A549 (cell line): ENCODE data around the gene ANKS1B.

Source experiments
- CEBPB ChIP-seq, 2 experiments: fragments of >200 bp in 1 of 2; sonication (Bioruptor Twin) in 1 of 2; formaldehyde crosslinking in 1 of 2; IDR thresholded peaks; 2 replicates each; pipeline ENCODE4 v1.6.1; 2012 to 2016
- CTCF ChIP-seq: fragments of >200 bp; sonication (Bioruptor Twin); formaldehyde crosslinking; IDR thresholded peaks from 3 replicates; pipeline ENCODE4 v1.5.1; 2016
- EP300 ChIP-seq, 2 experiments: fragments of >200 bp; sonication (Bioruptor Twin); formaldehyde crosslinking; IDR thresholded peaks; 2 replicates in 1 of 2; 3 replicates in 1 of 2; pipeline ENCODE4 v1.6.1; 2016 to 2017
- JUNB ChIP-seq: fragments of >200 bp; sonication (Bioruptor Twin); formaldehyde crosslinking; IDR thresholded peaks from 2 replicates; pipeline ENCODE4 v1.6.1; 2016
- MYC ChIP-seq: IDR thresholded peaks from 2 replicates; pipeline ENCODE4 v1.6.1; 2012; ENCODE audit warnings: mild to moderate bottlenecking, inconsistent platforms, low read length, improper control_type of control experiment, borderline replicate concordance
- PBX3 ChIP-seq: IDR thresholded peaks from 2 replicates; pipeline ENCODE4 v1.6.1; 2012
- POLR2A ChIP-seq: IDR thresholded peaks from 2 replicates; pipeline ENCODE4 v1.6.1; 2012; ENCODE audit warnings: mild to moderate bottlenecking, low read length
- REST ChIP-seq: fragments of 200-600 bp; sonication (generic); IDR thresholded peaks from 2 replicates; pipeline ENCODE4 v1.6.1; 2016; ENCODE audit warnings: antibody characterized with exemption, mild to moderate bottlenecking, moderate library complexity

GRCh38 chr12:99479149-99479548, 505.6 kb downstream of the ANKS1B start:
- no peak for TF ChIP-seq JUNB
- no peak for TF ChIP-seq REST
- TF ChIP-seq POLR2A = no peak
- no peak for TF ChIP-seq CTCF
- no peak for TF ChIP-seq PBX3
- TF ChIP-seq CEBPB (IDR thresholded peaks at IDR 0.05) = no peak
- TF ChIP-seq EP300 (IDR thresholded peaks at IDR 0.05) = no peak
- TF ChIP-seq MYC = no peak
